Choroid plexus epithelial cell (primary cell): Measurements from ENCODE around the gene ERBB3.

ENCODE experiments used
- DNase-seq: peaks from one replicate; pipeline ENCODE4 v3.0.0-alpha.2; 2010; ENCODE audit warnings: low read depth
- H3K4me3 ChIP-seq: 2 replicates; pipeline ENCODE4 v1.5.1; 2011; ENCODE audit warnings: low read depth, mild to moderate bottlenecking, control low read depth, low read length, moderate library complexity
- TF ChIP-seq, protein P1 (sequence below): conservative IDR thresholded peaks from 2 replicates; pipeline ENCODE4 v1.5.1; 2011; ENCODE audit warnings: low read depth, mild to moderate bottlenecking, control low read depth, inconsistent platforms, low read length, moderate library complexity

The ERBB3 gene

DNA sequence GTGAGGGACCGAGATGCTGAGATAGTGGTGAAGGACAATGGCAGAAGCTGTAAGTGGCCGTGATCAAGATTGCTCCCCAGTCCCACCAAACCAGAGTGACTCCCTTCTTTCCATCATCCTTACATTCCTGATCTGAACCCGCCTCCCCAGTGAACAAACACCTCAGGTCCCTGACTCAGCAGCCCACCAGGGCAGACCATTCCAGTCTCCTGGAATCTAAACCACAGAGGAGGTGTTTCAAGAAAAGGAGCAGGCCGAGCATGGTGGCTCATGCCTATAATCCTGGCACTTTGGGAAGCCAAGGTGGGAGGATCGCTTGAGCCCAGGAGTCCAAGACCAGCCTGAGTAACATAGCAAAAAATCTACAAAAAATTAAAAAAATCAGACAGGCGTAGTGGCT is 6.6 kb downstream of the ERBB3 start:
- no peak overlapping the region for H3K4me3 ChIP-seq
- no peak for DNase-seq
- TF ChIP-seq, protein P1, sequence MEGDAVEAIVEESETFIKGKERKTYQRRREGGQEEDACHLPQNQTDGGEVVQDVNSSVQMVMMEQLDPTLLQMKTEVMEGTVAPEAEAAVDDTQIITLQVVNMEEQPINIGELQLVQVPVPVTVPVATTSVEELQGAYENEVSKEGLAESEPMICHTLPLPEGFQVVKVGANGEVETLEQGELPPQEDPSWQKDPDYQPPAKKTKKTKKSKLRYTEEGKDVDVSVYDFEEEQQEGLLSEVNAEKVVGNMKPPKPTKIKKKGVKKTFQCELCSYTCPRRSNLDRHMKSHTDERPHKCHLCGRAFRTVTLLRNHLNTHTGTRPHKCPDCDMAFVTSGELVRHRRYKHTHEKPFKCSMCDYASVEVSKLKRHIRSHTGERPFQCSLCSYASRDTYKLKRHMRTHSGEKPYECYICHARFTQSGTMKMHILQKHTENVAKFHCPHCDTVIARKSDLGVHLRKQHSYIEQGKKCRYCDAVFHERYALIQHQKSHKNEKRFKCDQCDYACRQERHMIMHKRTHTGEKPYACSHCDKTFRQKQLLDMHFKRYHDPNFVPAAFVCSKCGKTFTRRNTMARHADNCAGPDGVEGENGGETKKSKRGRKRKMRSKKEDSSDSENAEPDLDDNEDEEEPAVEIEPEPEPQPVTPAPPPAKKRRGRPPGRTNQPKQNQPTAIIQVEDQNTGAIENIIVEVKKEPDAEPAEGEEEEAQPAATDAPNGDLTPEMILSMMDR = no peak

DNA sequence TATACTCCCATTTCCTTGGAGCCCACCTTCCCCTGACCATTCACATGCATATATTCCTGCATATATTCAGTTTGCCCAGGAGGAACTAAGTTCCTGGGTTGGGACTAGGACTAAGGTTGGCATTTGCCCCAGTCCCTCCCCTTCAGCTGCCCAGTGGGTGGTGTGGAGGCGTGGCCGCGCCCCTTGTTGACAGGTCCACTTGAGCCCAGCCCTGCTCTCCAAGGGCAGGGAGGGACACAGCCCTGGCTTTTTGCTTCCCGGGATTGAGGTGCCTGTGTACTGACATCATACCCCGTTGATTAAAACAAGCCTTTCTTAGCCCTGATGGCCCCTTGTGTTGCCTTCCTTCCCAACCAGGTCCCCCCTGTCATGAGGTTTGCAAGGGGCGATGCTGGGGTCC is 7.3 kb downstream of the ERBB3 start:
- DNase-seq = no peak
- TF ChIP-seq, protein P1 = no peak
- no peak overlapping the region for H3K4me3 ChIP-seq

DNA sequence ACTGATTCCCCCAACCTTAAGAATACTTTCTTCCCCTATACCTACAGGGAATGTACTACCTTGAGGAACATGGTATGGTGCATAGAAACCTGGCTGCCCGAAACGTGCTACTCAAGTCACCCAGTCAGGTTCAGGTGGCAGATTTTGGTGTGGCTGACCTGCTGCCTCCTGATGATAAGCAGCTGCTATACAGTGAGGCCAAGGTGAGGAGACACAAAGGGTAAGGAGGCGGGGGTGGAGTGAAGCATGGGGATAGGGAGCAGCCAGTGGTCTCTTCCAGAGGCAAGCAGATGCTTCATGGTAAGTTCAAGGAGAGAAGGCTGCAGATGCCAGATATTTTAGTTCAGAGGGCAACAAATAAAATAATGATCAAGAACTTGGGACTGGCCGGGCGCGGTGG is 17.8 kb downstream of the ERBB3 start:
- TF ChIP-seq, protein P1 = no peak
- H3K4me3 ChIP-seq = no peak overlapping the region
- no peak for DNase-seq

DNA sequence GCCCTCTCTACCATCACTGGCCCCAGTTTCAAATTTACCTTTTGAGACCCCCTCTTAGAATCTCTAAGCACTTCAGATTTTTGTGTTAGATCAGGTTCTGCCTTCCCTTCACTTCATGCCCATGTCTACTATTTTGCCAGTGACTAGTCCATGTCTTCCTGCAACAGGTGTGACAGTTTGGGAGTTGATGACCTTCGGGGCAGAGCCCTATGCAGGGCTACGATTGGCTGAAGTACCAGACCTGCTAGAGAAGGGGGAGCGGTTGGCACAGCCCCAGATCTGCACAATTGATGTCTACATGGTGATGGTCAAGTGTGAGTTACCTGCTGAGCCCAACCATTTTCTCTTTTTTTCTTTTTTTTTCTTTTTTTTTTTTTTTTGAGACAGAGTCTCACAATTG is 18.6 kb downstream of the ERBB3 start:
- no peak for DNase-seq
- TF ChIP-seq, protein P1 = no peak
- no peak overlapping the region for H3K4me3 ChIP-seq

DNA sequence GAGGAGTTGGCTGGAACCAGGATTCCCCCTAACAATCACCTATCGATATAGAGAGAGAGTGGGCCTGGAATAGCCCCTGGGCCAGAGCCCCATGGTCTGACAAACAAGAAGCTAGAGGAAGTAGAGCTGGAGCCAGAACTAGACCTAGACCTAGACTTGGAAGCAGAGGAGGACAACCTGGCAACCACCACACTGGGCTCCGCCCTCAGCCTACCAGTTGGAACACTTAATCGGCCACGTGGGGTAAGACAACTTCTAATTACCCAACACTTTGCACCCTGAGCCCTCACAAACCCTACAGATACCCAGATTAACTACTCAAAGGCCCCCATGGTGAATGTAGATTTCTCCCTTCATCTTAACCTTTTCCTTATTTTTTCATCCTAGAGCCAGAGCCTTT is 19.8 kb downstream of the ERBB3 start:
- DNase-seq = no peak
- no peak overlapping the region for H3K4me3 ChIP-seq
- TF ChIP-seq, protein P1 = no peak

DNA sequence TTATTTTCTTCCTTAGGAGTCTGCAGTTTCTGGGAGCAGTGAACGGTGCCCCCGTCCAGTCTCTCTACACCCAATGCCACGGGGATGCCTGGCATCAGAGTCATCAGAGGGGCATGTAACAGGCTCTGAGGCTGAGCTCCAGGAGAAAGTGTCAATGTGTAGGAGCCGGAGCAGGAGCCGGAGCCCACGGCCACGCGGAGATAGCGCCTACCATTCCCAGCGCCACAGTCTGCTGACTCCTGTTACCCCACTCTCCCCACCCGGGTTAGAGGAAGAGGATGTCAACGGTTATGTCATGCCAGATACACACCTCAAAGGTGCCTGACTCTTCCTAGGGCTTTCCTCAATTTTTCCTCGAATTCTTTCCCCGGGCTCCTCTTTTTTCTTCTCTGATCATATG is 21.1 kb downstream of the ERBB3 start:
- no peak overlapping the region for H3K4me3 ChIP-seq
- DNase-seq = no peak
- TF ChIP-seq, protein P1 = no peak

DNA sequence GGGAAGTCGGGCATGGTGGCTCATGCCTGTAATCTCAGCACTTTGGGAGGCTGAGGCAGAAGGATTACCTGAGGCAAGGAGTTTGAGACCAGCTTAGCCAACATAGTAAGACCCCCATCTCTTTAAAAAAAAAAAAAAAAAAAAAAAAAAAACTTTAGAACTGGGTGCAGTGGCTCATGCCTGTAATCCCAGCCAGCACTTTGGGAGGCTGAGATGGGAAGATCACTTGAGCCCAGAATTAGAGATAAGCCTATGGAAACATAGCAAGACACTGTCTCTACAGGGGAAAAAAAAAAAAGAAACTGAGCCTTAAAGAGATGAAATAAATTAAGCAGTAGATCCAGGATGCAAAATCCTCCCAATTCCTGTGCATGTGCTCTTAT is 22.7 kb downstream of the ERBB3 start:
- DNase-seq = no peak
- TF ChIP-seq, protein P1 = no peak
- no peak overlapping the region for H3K4me3 ChIP-seq
